GM12874 (cell line): Measurements from ENCODE around the gene PTPRJ.

Experiments
- CTCF ChIP-seq: IDR thresholded peaks from 2 replicates; pipeline ENCODE4 v1.5.1; 2011; ENCODE audit warnings: low read depth, mild to moderate bottlenecking, control low read depth, low read length, moderate library complexity; ENCODE audit not compliant: insufficient read depth

The PTPRJ gene

GRCh38 chr11:48122246-48122645 lies 141.9 kb downstream of the PTPRJ start:
- TF ChIP-seq CTCF, result no peak

GRCh38 chr11:48122656-48123055 lies 142.3 kb downstream of the PTPRJ start:
- no peak for TF ChIP-seq CTCF

GRCh38 chr11:48123254-48123875 lies 143.0 kb downstream of the PTPRJ start:
- TF ChIP-seq CTCF, result no peak

GRCh38 chr11:48123934-48124755 lies 143.8 kb downstream of the PTPRJ start:
- no peak for TF ChIP-seq CTCF

- TF ChIP-seq CTCF, result no peak
Measured at GRCh38 chr11:48124880-48125279, 144.5 kb downstream of the PTPRJ start.

GRCh38 chr11:48125866-48126265 lies 145.5 kb downstream of the PTPRJ start:
- no peak for TF ChIP-seq CTCF

- TF ChIP-seq CTCF, result no peak
Measured at GRCh38 chr11:48127521-48128183, 147.3 kb downstream of the PTPRJ start.
